CD4-positive, alpha-beta T cell (primary cell): Measurements from ENCODE around the gene SCN3A. TPM values are rescaled to one million over a fixed set of nuclear protein-coding genes. Genes with fewer than 3 reads are reported as not detected.

ENCODE experiments used
- ATAC-seq: fragments of 200-7000 bp; cut with Tn5 transposase; one replicate; pipeline ENCODE4 v1.10.0; 2022; ENCODE audit warnings: mild to moderate bottlenecking; ENCODE audit not compliant: poor library complexity
- CTCF ChIA-PET: fragments of 350-600 bp; sonication (Branson Sonifier 250); formaldehyde crosslinking; loops from one replicate; lab custom pipeline; 2021; ENCODE audit warnings: antibody characterized with exemption, inconsistent platforms; lab: Charles Lee
- POLR2A ChIA-PET: fragments of 350-600 bp; sonication (Branson Sonifier 250); formaldehyde crosslinking; loops from one replicate; lab custom pipeline; 2021; ENCODE audit warnings: antibody characterized with exemption, inconsistent platforms; lab: Charles Lee
- DNase-seq, 14 experiments: peaks; one replicate each; pipeline ENCODE4 v3.0.0-alpha.2; 2013 to 2020; ENCODE audit warnings: mixed read lengths in 2 of 14
- H3K27ac ChIP-seq, 2 donors: one replicate each; pipeline versions ENCODE4 v1.5.1 to v1.7.0; 2013; ENCODE audit warnings: low read length in 2 of 2, low read depth in 1 of 2, mild to moderate bottlenecking in 1 of 2
- H3K27me3 ChIP-seq, 2 experiments: 1 replicate in 1 of 2; 2 replicates in 1 of 2; pipeline versions ENCODE4 v1.6.1 to v1.7.0; 2013; ENCODE audit warnings: low read length in 2 of 2, control low read depth in 1 of 2, mild to moderate bottlenecking in 1 of 2, moderate library complexity in 1 of 2; ENCODE audit not compliant: insufficient read depth in 2 of 2, control insufficient read depth in 1 of 2
- H3K36me3 ChIP-seq: one replicate; pipeline ENCODE4 v1.6.1; 2013; ENCODE audit warnings: low read length, control low read depth; ENCODE audit not compliant: insufficient read depth
- H3K4me1 ChIP-seq: one replicate; pipeline ENCODE4 v1.6.1; 2013; ENCODE audit warnings: low read length, control low read depth; ENCODE audit not compliant: insufficient read depth
- H3K4me3 ChIP-seq: one replicate; pipeline ENCODE4 v1.5.1; 2013; ENCODE audit warnings: mild to moderate bottlenecking, low read length, moderate library complexity
- H3K9me3 ChIP-seq, 2 experiments: 1 replicate in 1 of 2; 2 replicates in 1 of 2; pipeline versions ENCODE4 v1.6.1 to v1.7.0; 2013; ENCODE audit warnings: low read length in 2 of 2, mild to moderate bottlenecking in 2 of 2, control low read depth in 1 of 2, moderate library complexity in 1 of 2; ENCODE audit not compliant: control insufficient read depth in 1 of 2, insufficient read depth in 1 of 2
- H3K27ac Mint-ChIP-seq: one replicate; pipeline ENCODE4 v1.8.0; 2020; ENCODE audit warnings: mixed read lengths
- H3K27me3 Mint-ChIP-seq: one replicate; pipeline ENCODE4 v1.8.0; 2021; ENCODE audit warnings: mixed read lengths
- H3K36me3 Mint-ChIP-seq: one replicate; pipeline ENCODE4 v1.8.0; 2021; ENCODE audit warnings: low read depth, mixed read lengths
- H3K4me1 Mint-ChIP-seq: one replicate; pipeline ENCODE4 v1.8.0; 2021; ENCODE audit warnings: low read depth, mixed read lengths
- H3K4me3 Mint-ChIP-seq: one replicate; pipeline ENCODE4 v1.8.0; 2020; ENCODE audit warnings: mild to moderate bottlenecking, mixed read lengths
- H3K9me3 Mint-ChIP-seq: one replicate; pipeline ENCODE4 v1.8.0; 2020; ENCODE audit warnings: mixed read lengths
- CTCF ChIP-seq: fragments of 200-600 bp; IDR thresholded peaks from one replicate; pipeline ENCODE4 v1.8.0; 2022; ENCODE audit warnings: antibody characterized with exemption, mild to moderate bottlenecking
- intact Hi-C, 2 experiments: fragments of 100-400 bp; cut with DNase I in 1 of 2; cut with micrococcal nuclease in 1 of 2; formaldehyde crosslinking; loops; one replicate each; pipeline versions ENCODE4 v1.15.1 to v1.9.0; 2023 to 2025; cut with DNase I, micrococcal nuclease
- total RNA-seq, 174 experiments: library from RNA in 2 of 174; stranded (reverse) in 2 of 174; gene quantifications; one replicate each; pipeline ENCODE4 v1.2.3 and lab custom pipeline; 2021 to 2026

Gene SCN3A
- total RNA-seq, 2 experiments from 2014 or later, result not detected

GRCh38 chr2:165197346-165197745, 6.5 kb downstream of the SCN3A start:
- no peaks in the 10 kb centered on the region for H3K27me3 ChIP-seq
- Mint-ChIP-seq H3K9me3 (no peaks in the 10 kb centered on the region), H3K27me3 (no peaks in the 10 kb centered on the region), H3K4me3 (no peak overlapping the region), H3K27ac (no peak overlapping the region), H3K4me1 (no peaks in the 10 kb centered on the region), H3K36me3 (no peaks in the 10 kb centered on the region)
- no peak overlapping the region for H3K27ac ChIP-seq
- ATAC-seq, result no peak
- ChIA-PET CTCF (interaction anchor here (0.7 kb wide), 1 partner anchor 51 kb away, joined by 3 read pairs; no protein-coding TSS in a partner anchor), POLR2A (no interaction called here)
- no peak overlapping the region for H3K4me3 ChIP-seq
- no peaks in the 10 kb centered on the region for H3K9me3 ChIP-seq
- no peaks in the 10 kb centered on the region for H3K4me1 ChIP-seq
- TF ChIP-seq CTCF, result no peak
- no peak for DNase-seq
- no peaks in the 10 kb centered on the region for H3K36me3 ChIP-seq
- intact Hi-C loops, result no loop called here

- no peak overlapping the region for H3K4me3 Mint-ChIP-seq
Measured at GRCh38 chr2:165196411-165196810, 7.4 kb downstream of the SCN3A start.

GRCh38 chr2:165193178-165193777, 10.6 kb downstream of the SCN3A start:
- POLR2A ChIA-PET, result no interaction called here
- H3K36me3 Mint-ChIP-seq, result no peaks in the 10 kb centered on the region
- no peak for DNase-seq
- CTCF ChIA-PET, result no interaction called here
- no peaks in the 10 kb centered on the region for H3K4me1 Mint-ChIP-seq
- no peaks in the 10 kb centered on the region for H3K9me3 Mint-ChIP-seq
- no peaks in the 10 kb centered on the region for H3K4me1 ChIP-seq
- no peak for TF ChIP-seq CTCF
- H3K27me3 ChIP-seq, result no peaks in the 10 kb centered on the region
- H3K9me3 ChIP-seq, result no peaks in the 10 kb centered on the region
- no peak overlapping the region for H3K27ac ChIP-seq
- H3K36me3 ChIP-seq, result no peaks in the 10 kb centered on the region
- intact Hi-C loops, result no loop called here
- no peak overlapping the region for H3K4me3 ChIP-seq
- no peak for ATAC-seq
- H3K27ac Mint-ChIP-seq, result no peak overlapping the region
- H3K4me3 Mint-ChIP-seq, result no peak overlapping the region
- no peaks in the 10 kb centered on the region for H3K27me3 Mint-ChIP-seq

More at GRCh38 chr2:165196411-165196810, 7.4 kb downstream of the SCN3A start:
- Mint-ChIP-seq H3K4me1 (no peaks in the 10 kb centered on the region), H3K27me3 (no peaks in the 10 kb centered on the region), H3K27ac (no peak overlapping the region), H3K36me3 (no peaks in the 10 kb centered on the region), H3K9me3 (no peaks in the 10 kb centered on the region)
- ATAC-seq (no peak), DNase-seq (no peak)
- Histone ChIP-seq H3K27ac (no peak overlapping the region), H3K4me3 (no peak overlapping the region), H3K4me1 (no peaks in the 10 kb centered on the region), H3K9me3 (no peaks in the 10 kb centered on the region), H3K27me3 (no peaks in the 10 kb centered on the region), H3K36me3 (no peaks in the 10 kb centered on the region)
- CTCF ChIA-PET, result no interaction called here
- POLR2A ChIA-PET, result no interaction called here
- intact Hi-C loops, result no loop called here
- TF ChIP-seq CTCF, result no peak
